Kidney glomerular epithelial cell (primary cell): ENCODE data around the gene AVPR2.
A peak's percentile ranks its signal among the peaks of the same experiment; 100 is the strongest.

ENCODE experiments used
- DNase-seq: peaks from one replicate; lab custom pipeline; 2025; lab: John Stamatoyannopoulos, UW

Gene AVPR2

DNA sequence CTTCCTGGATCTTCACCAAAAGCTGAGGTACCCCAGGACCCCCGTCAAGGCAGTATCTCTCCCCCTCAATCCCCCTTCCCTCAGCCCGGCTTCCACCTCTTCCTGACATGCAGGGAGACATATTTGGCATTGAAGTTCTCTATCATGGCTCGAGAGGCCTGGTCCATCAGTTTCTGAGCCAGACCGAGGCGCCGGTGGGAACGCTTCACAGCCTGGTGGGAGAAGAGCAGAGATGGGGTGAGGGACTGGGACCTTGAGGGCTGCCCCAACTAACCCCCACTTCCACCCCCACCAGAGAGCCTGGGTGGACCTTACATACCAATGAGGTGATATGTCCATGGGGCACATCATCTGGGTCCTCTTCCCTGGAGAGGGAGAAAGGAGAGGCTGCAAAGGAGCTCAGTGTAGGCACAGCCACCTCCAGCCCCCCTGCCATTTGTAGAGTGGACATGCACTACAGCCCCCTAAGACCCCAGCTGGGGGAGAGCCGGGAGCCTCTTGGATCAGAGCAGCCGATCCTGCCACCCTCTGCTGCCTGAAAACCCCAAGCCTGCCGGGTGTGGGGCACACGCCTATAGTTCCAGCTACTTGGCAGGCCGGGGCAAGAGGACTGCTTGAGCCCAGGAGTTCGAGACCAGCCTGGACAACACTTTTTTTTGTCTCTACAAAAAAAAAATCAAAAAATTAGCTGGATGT, 27.9 kb downstream of the AVPR2 start:
- DNase-seq: no peak

DNA sequence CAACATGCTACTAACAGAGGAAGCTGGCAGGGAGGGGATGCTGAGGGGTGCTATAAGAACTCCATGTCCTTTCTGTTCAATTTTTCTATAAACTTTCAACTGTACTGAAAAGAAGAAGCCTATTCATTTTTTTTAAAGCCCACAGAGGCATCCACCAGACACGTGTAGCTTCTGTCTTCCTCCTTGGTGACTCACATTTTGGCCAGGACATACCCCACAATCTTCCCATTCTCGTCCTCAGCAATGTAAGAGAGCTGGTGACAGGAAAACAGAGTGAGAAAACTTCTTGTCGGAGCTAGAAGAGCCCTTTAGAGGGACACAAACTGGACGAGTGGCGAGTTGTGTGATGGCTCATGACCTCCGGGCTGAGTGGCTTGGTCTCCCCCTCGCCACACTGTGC, 29.3 kb downstream of the AVPR2 start:
- DNase-seq: no peak

DNA sequence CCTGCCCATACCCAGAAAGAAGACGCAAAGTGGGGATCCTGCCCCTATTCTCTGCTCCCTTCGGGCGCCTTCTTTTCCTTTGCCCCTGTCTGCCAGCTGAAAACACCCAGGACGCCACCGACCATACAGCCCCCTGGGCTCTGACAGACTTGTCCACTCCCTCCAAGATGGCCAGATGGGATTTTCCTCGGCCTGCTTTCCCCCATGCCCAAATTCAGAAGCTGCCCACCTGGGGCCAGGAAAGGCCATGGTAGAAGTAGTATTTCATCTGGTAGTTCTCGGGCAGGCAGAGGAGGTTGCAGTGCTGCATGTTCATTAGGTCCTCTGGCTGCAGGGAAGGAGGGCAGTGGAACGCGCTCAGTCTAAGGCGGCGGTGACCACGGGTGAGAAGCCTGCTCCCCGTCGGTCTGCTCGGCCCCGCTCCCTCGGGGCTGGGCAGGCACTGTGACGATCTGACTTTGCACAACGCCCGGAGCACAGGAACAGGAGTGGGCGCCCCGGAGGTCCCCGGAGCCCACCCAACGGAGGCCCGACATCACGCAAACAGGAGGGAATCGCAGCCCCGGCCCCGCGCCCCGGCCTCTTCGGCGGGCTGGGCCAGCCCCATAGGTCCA, 29.8 kb downstream of the AVPR2 start:
- DNase-seq: no peak

DNA sequence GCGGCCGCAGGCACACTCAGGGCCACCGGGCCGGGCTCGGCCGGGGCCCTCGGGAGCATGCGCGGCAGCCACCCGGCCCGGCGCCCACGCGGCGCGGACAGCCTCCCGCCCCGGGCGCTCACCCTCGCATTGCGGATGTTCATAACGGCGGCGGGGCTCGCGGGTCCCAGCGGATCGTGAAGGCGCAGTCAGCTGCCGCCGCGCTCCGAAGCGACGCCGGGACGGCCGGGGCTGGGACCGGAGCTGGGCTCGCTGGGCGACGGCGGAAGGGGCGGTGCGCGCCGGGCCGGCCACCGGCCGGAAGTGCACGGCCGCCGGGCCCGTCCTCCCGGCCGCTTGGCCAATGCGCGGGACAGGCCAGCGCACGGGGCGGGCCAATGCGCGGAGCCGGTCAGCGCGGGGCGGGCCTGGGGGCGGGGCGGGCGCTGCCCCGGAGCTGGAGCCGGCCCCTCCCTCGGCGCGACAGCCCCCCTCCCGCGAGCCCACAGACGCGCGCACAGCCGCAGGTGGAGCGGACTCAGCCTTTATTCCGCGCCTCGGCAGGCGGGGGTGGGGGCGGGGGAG, 30.4 kb downstream of the AVPR2 start, which contains the start of gene NAA10:
NAA10 (minus strand) TSS at position 276 of the 564 bp plus-strand sequence; CDS start at position 143, 133 bp downstream.
- DNase-seq: peak; percentile 12

DNA sequence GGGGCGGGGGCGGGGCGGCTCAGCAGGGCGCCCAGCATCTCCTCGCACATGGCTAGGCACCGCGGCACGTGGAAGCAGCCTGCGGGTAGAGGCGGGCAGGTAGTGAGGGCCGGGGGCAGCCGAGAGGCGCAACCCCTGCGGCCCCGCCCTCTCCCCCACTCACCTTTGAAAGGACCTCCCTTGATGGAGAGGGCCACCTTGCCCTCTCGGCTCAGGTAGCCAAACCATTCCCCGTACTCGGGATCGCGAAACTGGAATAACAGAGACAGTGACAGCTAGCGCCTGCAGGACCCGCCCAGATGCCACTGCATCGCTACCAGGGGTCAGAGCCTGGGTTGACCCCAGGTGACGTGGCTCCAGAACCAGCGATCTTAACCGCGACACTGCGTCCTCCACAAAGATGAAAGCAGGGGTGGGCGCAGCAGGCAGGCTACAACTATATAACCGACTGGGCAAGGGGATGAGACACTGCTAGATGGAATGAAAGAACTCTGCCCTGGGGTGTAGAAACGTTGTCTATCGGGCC, 30.9 kb downstream of the AVPR2 start:
- no peak for DNase-seq

DNA sequence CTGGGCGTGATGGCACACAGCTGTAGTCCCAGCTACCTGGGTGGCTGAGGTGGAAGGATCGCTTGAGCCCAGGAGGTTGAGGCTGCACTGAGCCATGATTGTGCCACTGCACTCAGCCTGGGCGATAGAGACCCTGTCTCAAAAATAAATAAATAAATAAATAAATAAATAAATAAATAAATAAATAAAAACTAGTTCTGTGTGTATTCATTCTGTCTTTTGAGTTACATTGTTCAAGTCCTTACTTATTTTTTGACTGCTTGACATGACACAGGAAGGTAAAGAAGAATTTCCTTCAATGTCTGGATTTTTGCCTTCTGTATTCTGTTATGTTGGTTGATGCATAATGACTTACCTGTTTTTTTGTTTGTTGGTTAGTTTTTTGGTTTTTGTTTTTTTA, 32.6 kb downstream of the AVPR2 start:
- DNase-seq: no peak

DNA sequence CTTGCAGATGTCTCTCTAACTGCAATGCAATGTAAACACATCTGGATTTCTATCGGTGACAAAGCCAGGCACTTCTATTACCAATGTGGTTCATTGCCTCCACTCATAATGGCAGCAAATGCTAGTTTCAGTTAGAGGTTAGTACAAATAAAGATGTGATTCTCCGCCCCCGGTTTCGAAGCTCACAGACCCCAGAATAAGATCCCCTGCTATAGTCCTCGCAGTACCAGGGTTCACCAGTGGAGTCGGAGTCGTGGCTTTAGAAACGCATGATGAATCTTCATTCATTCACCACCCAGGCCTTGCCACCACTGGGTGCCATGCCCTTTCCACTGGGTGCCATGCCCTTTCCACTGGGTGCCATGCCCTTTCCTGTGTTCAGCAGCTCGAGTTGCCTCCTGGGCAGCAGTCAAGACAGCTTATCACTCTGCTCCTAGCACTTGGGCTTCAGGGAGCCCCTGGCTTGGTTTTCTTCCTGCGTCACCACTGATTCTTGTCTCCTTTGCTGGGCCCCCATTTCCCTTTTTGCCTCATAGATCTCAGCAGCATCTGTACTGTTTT, 33.8 kb downstream of the AVPR2 start:
- no peak for DNase-seq

DNA sequence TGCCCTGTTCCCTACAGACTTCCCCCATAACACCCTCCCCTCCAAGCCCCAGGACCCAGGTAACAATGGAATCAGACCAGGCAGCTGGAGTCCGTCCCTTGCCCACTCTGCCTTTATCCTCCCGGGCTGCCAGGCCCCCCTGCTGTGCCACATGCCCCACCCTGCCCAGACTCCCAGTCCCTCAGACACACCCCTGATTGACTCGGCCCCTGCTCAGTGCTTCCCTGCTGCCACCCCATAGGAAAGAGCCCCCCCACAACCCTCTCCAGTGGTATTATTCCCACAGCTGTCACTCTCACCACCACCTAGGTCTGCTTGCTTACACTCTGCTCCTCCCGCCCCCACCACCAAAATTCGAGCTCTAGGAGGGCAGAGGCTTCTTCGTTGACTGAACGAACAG, 35.1 kb downstream of the AVPR2 start:
- no peak for DNase-seq

DNA sequence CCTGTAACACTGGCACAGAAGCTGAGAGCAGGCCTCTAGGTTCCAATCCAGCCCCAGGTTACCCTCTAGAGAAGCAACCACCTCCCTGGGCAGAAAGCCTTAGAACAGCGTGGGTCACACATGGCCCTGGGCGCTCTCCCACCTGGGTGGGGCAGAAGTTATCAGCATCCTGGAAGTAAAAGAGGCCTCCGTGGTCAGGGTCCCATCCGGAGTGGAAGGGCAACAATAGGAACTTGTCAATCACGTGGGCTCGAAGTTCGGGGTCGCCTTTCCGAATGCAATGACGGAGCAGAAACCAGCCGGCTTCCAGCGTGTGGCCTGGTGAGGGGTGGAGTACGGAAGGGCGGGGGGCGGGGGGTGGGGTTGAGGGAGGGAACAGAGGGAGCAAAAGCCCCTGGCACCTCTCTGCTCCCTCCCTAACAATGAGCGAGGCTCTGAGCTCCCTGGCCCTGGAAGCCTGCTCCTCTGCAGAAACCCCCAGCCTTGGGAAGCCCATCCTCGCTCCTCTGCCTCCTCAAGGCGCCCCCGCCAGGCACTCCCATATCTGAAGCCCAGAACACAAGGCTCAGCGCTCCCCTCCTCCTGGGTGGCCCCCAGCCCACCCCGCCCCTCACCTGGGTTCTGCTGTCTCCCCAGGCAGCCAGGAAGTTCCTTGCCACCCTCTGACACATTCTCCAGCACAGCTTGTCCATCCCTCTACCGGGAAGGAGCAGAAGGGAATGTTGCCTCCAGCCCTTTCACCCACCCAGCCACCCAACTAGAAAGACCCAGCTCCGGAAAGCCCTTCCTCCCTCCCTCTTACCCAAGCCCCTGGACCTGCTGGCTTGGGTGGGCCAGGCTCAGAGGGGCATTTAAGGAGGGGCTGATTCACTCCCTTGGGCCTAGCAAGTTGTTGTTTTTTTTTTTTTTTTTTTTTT, 37.1 kb downstream of the AVPR2 start:
- DNase-seq: no peak

DNA sequence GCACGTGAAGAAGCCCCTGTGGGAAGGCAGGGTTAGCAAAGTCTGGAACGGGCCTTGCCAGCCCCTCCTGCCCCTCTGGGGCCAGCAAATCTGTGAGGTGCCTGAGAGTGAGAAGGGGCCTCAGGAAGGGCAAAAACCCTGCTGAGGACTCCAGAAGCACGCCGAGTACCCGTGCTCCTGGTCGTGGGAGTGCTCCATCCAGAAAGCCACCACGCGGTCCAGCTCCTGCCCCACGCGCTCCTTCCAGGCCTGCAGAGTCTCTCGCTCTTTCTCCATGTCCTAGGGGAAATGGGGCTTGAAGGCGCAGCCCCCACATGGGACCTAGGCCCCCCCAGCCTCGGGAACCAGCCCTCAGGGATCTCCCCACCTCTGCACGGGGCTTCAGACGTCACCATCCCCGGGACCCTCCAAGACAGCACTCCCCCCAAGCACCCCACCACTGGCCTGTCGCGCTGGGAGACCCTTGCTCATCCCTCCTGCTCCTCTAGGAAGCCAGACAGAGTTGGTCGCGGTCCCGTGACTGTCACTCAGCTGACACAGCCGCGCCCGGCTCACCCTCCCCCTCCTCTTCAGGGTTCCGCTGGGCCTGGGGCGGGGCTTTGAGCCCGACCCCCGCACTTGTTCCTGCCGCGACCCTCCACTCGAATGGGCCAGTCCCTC, 39.8 kb downstream of the AVPR2 start, which contains the start of gene RENBP:
RENBP (minus strand) TSS at position 504 of the 660 bp plus-strand sequence; CDS start at position 471, 33 bp downstream.
- no peak for DNase-seq

DNA sequence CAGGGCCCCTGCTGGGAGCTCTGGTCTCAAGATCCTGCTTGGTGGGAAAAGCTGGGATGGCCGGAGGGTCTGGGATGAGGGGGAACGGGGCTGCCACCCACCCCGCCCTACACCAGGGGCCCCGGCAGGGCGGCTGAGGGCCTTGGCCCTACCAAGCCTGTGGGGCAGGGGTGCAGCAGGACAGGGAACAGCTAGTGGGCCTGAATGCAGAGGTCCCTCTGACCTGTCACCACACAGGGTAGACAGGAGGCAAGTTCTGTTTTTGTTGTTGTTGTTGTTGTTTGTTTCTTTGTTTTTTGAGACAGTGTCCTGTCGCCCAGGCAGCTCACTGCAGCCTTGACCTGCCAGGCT, 40.3 kb downstream of the AVPR2 start:
- DNase-seq: no peak

DNA sequence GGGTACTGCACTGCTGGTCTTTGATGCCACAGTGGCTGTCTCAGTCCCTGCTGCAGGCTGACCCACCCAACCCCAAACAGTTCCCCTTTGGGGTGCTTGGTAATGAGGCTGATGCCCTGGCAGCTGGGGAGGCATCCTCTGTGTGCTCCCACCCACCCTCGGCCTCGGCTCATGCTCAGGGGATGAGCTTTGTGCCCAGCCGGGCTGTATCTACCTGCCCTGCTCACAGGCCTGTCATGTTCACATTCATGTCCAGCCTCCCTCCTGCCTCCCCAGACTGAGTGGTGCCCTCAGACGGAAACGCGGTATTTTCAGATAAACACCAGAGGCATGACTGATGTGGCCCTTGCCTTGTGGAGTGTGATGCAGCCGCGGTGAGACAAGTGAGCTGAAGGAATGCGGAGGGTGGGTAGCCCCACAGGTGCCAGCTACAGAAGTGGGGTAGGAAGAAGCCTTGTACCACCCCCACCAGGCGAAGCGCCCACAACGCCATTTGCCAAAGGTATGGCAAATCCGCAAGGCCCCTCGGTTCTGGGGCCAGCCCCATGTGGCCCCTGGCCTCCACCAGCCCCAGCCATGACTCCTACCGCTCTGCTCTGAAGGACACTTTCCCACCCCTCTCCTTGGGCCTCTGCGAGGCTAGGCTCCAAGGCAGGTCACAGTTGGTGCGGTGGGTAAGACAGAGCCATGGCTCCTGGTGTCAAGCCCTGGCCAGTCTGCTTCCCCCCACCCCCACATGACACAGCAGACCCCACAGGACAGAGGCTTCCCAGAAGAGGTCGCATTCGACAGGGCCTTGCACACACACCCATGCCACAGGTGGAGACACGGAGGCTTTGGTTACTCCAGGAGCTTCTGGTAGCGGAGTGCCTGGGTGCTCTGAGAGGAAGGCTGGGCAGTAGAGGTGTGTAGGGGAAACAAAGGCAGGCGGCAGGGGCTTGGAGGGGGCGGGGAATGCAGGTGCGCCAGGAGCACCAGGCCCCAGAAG, 41.8 kb downstream of the AVPR2 start:
- no peak for DNase-seq

DNA sequence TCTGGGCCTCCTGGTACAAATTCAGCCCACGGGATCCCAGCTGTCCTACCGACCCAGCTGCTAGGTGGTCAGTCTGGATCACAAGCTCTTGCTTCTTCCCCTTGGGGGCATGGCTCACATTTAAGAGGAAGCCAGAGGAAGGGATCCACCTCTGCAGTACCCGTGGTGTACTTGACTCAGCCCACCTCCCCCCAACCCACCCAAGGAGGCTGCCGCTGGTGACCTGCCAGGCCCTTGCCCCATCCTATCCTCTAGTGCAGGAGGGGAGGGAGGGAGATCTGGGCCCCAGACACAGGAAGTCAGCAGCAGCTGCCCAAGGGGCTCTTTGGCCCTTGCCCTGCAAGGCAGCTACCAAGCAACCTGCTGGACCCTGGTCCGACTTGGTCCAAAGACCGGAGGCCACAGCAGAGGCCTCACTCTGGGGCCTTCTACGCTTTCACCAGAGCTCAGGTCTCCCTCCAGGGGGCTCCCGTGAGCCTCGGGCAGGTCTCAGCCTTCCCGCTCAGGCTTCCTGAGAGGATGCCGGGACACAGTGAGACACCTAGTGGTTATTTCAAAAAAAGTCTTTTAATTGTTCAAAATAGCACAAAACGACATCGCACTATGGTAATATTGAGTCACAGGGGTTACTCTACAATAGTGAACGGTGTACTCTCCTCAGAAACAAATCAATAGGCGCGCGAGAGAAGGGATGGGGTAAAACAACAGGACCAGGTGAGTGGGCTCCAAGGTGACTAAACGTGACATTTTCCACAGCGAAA, 42.7 kb downstream of the AVPR2 start:
- DNase-seq: peak; percentile 29

DNA sequence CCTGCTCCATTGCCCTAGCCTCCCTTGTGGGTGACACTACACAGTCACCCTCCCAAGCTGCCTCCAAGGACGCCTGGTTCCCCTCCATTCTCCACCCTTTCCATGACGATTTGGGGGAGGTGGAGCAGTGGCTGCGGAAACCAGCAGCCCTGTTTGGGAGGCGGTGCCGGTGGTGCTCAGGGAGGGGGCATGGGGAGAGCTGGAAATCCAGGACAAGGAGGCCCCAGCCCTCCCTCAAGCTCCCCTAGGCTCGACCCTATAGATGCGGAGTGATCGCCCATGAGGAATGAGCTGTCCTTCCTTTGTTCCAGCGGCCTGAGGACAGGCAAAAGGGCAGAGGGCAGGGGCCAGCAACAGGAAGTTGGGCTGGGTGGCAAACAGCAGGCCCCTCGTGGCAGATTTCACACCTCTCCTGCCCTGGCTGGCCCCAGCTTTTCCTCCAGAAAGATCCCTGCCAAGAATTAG, 43.6 kb downstream of the AVPR2 start:
- no peak for DNase-seq

DNA sequence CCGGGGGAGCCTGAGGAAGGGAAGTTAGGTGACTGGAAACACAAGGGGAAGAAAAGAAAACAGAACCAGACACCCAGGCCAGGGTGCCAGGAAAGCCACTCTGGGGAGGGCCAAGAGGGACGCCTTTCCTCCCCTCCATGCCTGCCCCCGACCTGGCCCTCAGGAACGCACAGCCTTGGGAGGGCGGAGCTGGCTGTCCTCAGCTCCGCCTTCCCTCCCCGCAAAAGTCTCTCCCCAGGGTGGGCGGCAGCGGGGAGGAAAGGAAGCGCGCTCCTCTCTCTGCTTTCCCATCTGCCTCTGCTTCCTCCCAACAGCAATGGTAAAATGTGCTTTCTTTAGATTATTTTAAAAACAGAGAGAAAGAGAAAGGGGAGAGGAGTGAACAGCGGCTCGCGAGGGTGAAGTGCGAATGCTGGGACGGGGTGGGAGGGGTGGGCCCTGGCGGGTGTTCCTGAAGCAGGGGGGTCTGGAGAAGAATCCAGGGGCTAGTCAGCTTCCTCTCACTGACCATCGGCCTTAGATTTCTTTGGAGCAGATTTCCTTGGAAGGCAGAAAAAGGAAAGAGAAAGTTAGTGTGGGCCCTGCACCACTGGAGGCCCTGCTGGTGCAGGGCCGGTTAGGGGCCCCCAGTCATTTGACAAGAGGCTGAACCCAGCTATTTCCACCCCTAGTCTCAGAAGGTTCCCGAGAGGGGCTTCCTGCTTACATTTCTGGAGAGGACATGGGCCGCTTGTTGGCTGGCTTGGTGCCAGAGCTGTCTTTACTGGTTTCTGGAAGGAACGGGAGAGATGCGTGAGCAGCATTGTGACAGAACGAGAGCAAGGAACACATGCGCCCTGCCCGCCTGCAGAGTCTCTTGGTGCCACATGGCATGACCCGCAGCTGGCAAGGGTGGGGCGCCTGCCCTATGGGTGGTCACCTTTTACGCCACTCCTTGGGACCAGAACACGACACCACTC, 44.7 kb downstream of the AVPR2 start:
- no peak for DNase-seq

DNA sequence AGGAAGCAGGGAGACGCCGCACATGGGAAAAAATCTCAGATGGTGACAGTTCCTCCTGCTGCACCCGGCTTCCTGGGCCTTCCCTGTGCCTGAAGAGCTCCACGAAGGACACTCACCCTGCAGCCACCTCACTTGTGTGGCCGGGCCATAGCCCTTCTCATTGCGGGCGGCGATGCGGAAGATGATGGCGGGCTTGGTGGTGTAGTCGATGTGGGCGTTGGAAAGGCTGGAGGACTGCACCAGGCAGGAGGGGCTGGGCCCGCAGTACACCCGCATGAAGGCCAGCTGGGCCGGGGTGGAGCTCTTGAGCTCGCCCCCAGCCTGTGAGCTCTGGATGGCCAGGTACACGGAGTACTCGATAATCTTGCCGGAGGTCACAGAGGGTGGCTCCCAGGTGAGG, 45.7 kb downstream of the AVPR2 start:
- DNase-seq: no peak

DNA sequence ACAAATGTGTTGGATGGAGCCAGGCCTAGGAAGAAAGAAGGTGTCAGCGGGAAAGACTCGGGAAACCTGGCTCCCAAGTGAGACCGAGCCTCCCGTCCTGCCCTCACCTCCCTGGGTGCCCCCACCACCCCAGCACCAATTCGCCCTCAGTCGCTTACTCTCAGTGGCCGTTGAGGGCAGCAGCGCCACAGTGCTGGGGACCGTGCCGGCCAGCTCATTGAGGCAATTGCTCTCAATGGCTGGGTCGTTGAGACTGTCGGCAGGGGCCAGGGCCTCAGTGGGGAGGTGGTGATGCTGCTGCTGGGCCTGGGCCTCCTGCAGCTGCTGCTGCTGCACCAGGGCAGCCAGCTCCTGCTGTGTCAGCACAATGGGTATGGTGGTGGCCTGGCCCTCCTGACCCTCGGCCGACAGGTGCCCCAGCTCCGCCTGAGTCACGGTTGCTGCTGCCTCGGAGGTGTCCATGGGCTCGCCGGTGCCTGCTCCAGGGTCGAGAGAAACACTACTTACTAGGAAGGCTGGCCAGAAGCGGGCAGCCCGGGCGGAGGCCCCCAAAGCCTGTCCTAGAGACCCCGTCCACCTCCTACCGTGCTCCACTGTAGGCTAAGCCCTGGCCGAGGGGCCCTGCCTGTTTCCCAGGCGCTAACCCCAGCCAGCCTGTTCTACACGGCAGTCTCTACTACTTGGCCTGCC, 47.4 kb downstream of the AVPR2 start:
- no peak for DNase-seq
